PC-3 (cell line): ENCODE results near the gene TCERG1L.

Source experiments
- EZH2 ChIP-seq: fragments of 300-600 bp; sonication (generic); IDR thresholded peaks from one replicate; pipeline ENCODE4 v1.6.1; 2017; ENCODE audit warnings: antibody characterized with exemption, mild to moderate bottlenecking, low read length; ENCODE audit not compliant: unreplicated experiment
- EZH2phosphoT487 ChIP-seq: fragments of 300-600 bp; sonication (generic); IDR thresholded peaks from 2 replicates; pipeline ENCODE4 v1.6.1; 2018; ENCODE audit warnings: mild to moderate bottlenecking, antibody characterized with exemption, low read length, borderline replicate concordance
- TF ChIP-seq, protein P1 (sequence below): fragments of 300-600 bp; sonication (generic); conservative IDR thresholded peaks from 2 replicates; pipeline ENCODE4 v1.5.1; 2017; ENCODE audit warnings: antibody characterized with exemption, low read depth, mild to moderate bottlenecking, low read length

DNA sequence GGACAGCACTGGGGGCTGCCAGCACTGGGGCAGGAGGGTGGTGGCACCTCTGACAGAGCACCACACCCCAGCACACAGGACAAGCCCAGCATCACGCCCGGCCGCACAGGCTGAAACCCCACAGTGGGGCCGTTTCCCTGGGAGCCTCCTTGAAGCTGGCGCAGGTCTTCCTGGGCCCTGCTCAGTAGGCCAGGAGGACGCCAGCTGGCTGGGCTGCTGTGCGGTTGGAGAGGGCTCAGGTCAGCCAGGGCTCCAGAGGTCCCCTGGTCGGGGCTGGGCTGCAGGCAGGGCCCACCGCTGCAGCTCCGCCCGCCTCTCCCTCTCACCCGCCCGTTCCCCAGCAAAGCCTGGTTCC, 137.3 kb downstream of the TCERG1L start:
- TF ChIP-seq, protein P1, sequence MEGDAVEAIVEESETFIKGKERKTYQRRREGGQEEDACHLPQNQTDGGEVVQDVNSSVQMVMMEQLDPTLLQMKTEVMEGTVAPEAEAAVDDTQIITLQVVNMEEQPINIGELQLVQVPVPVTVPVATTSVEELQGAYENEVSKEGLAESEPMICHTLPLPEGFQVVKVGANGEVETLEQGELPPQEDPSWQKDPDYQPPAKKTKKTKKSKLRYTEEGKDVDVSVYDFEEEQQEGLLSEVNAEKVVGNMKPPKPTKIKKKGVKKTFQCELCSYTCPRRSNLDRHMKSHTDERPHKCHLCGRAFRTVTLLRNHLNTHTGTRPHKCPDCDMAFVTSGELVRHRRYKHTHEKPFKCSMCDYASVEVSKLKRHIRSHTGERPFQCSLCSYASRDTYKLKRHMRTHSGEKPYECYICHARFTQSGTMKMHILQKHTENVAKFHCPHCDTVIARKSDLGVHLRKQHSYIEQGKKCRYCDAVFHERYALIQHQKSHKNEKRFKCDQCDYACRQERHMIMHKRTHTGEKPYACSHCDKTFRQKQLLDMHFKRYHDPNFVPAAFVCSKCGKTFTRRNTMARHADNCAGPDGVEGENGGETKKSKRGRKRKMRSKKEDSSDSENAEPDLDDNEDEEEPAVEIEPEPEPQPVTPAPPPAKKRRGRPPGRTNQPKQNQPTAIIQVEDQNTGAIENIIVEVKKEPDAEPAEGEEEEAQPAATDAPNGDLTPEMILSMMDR, result no peak
- TF ChIP-seq EZH2phosphoT487, result no peak
- no peak for TF ChIP-seq EZH2
